Measurements from ENCODE around the gene CHST9.

- TF ChIP-seq CTCF (conservative IDR thresholded peaks at IDR 0.05; ENCODE audit: low read depth, low read length) (no peak), FOS (IDR thresholded peaks at IDR 0.05; ENCODE audit: low read depth, low read length) (no peak), POLR2A (IDR thresholded peaks at IDR 0.05; ENCODE audit: low read depth, low read length) (no peak), MAZ (IDR thresholded peaks at IDR 0.05; ENCODE audit: borderline replicate concordance, low read depth, low read length) (no peak), MAFK (IDR thresholded peaks at IDR 0.05; ENCODE audit: low read depth, low read length) (no peak), ELK1 (IDR thresholded peaks at IDR 0.05; ENCODE audit: borderline replicate concordance, low read depth, low read length) (no peak), RAD21 (IDR thresholded peaks at IDR 0.05; ENCODE audit: low read length) (no peak), MXI1 (IDR thresholded peaks at IDR 0.05; ENCODE audit: borderline replicate concordance, low read depth, low read length) (no peak), USF2 (IDR thresholded peaks at IDR 0.05; ENCODE audit: low read depth, low read length) (no peak), SMC3 (IDR thresholded peaks at IDR 0.05; ENCODE audit: low read depth, low read length) (no peak)
These were observed 316.0 kb downstream of the CHST9 start for GRCh38 chr18:26868968-26869586.

Data from IMR-90 (cell line).